ENCODE measurements around the gene NFKBIB. TPM values are rescaled to one million over a fixed set of nuclear protein-coding genes. Genes with fewer than 3 reads are reported as not detected.

The NFKBIB gene
- total RNA-seq, 1 donor from 2014 or later = 15.3 TPM

GRCh38 chr19:38888876-38889275 is 10.9 kb upstream of the NFKBIB start:
- Mint-ChIP-seq H3K4me3 (ENCODE audit: unreplicated experiment) (no peak overlapping the region), H3K27ac (ENCODE audit: unreplicated experiment) (no peak overlapping the region), H3K9me3 (ENCODE audit: low read depth) (no peaks in the 10 kb centered on the region), H3K4me1 (ENCODE audit: low read depth) (no peaks in the 10 kb centered on the region), H3K27me3 (ENCODE audit: low read depth) (no peaks in the 10 kb centered on the region), H3K36me3 (ENCODE audit: low read depth) (peaks cover 9% of the 10 kb centered on the region)
- no peak for DNase-seq (ENCODE audit: low spot score)
- TF ChIP-seq CTCF (IDR thresholded peaks at IDR 0.05) = no peak

GRCh38 chr19:38889803-38890202 is 10.0 kb upstream of the NFKBIB start:
- DNase-seq (ENCODE audit: low spot score) = no peak
- Mint-ChIP-seq H3K36me3 (ENCODE audit: low read depth) (peaks cover 9% of the 10 kb centered on the region), H3K4me1 (ENCODE audit: low read depth) (no peaks in the 10 kb centered on the region), H3K9me3 (ENCODE audit: low read depth) (no peaks in the 10 kb centered on the region), H3K27me3 (ENCODE audit: low read depth) (no peaks in the 10 kb centered on the region), H3K4me3 (ENCODE audit: unreplicated experiment) (no peak overlapping the region), H3K27ac (ENCODE audit: unreplicated experiment) (no peak overlapping the region)
- TF ChIP-seq CTCF (IDR thresholded peaks at IDR 0.05) = no peak

GRCh38 chr19:38890686-38891085 is 9.1 kb upstream of the NFKBIB start:
- H3K27ac Mint-ChIP-seq (ENCODE audit: unreplicated experiment) = no peak overlapping the region
- H3K4me1 Mint-ChIP-seq (ENCODE audit: low read depth) = no peaks in the 10 kb centered on the region
- DNase-seq (ENCODE audit: low spot score) = no peak
- H3K4me3 Mint-ChIP-seq (ENCODE audit: unreplicated experiment) = no peak overlapping the region
- peaks cover 9% of the 10 kb centered on the region for H3K36me3 Mint-ChIP-seq (ENCODE audit: low read depth)
- H3K9me3 Mint-ChIP-seq (ENCODE audit: low read depth) = no peaks in the 10 kb centered on the region
- no peak for TF ChIP-seq CTCF (IDR thresholded peaks at IDR 0.05)
- no peaks in the 10 kb centered on the region for H3K27me3 Mint-ChIP-seq (ENCODE audit: low read depth)

- peaks cover 9% of the 10 kb centered on the region for H3K36me3 Mint-ChIP-seq (ENCODE audit: low read depth)
- H3K4me1 Mint-ChIP-seq (ENCODE audit: low read depth) = no peaks in the 10 kb centered on the region
- H3K4me3 Mint-ChIP-seq (ENCODE audit: unreplicated experiment) = no peak overlapping the region
- TF ChIP-seq CTCF (IDR thresholded peaks at IDR 0.05) = no peak
- DNase-seq (ENCODE audit: low spot score) = no peak
- no peak overlapping the region for H3K27ac Mint-ChIP-seq (ENCODE audit: unreplicated experiment)
- no peaks in the 10 kb centered on the region for H3K9me3 Mint-ChIP-seq (ENCODE audit: low read depth)
- H3K27me3 Mint-ChIP-seq (ENCODE audit: low read depth) = no peaks in the 10 kb centered on the region
These were observed 8.0 kb upstream of the NFKBIB start for GRCh38 chr19:38891771-38892170.

- DNase-seq (ENCODE audit: low spot score) = no peak
- Mint-ChIP-seq H3K9me3 (ENCODE audit: low read depth) (no peaks in the 10 kb centered on the region), H3K4me1 (ENCODE audit: low read depth) (peaks cover 5% of the 10 kb centered on the region), H3K36me3 (ENCODE audit: low read depth) (peaks cover 9% of the 10 kb centered on the region), H3K27me3 (ENCODE audit: low read depth) (no peaks in the 10 kb centered on the region), H3K4me3 (ENCODE audit: unreplicated experiment) (no peak overlapping the region), H3K27ac (ENCODE audit: unreplicated experiment) (no peak overlapping the region)
- TF ChIP-seq CTCF (IDR thresholded peaks at IDR 0.05) = no peak
These were observed 6.9 kb upstream of the NFKBIB start for GRCh38 chr19:38892841-38893240.

Measured in chondrocyte (in vitro differentiated cells).